Measurements from ENCODE around the gene STAT4.
A peak's percentile ranks its signal among the peaks of the same experiment; 100 is the strongest.

STAT4 gene

DNA sequence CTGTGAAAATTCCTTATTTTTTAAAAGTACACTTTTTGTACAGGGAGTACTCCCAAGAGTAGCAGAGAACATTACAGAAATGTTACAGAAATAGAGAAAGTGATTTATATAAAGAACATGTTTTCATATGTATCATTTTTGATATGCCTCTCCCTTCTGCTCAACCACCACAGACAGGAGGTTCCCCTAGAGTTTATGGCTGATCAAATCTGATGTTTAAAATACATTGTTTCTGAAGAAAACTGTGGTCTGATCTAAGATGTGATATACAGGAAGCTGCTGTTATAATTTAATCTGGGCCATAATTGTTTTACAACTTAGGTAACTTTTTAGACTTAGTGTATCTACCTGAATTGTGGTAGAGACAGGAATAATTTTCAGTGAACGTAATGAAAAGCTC, 37.0 kb downstream of the STAT4 start:
- peaks cover 20% of the 10 kb centered on the region for H3K4me1 ChIP-seq (ENCODE audit: low read length)
- no peaks in the 10 kb centered on the region for H3K9me3 ChIP-seq (replicated peaks; ENCODE audit: insufficient read depth, low read length)
- H3K4me2 ChIP-seq (ENCODE audit: low read depth, low read length): peak overlapping the region; percentile 43; the same call in 1 of the 2 replicates
- H3K27ac ChIP-seq (ENCODE audit: low read length): no peak overlapping the region
- no peaks in the 10 kb centered on the region for H3K27me3 ChIP-seq (replicated peaks; ENCODE audit: insufficient read depth, low read length)
- H2AFZ ChIP-seq (ENCODE audit: low read length): no peak overlapping the region
- no peaks in the 10 kb centered on the region for H3K36me3 ChIP-seq (replicated peaks; ENCODE audit: insufficient read depth, low read length)
- H3K9ac ChIP-seq (ENCODE audit: low read length): no peak overlapping the region
- H3K9me2 ChIP-seq (replicated peaks; ENCODE audit: insufficient read depth, low read length): no peaks in the 10 kb centered on the region
- no peak overlapping the region for H3K4me3 ChIP-seq (ENCODE audit: low read length)
- no peaks in the 10 kb centered on the region for H4K20me1 ChIP-seq (ENCODE audit: insufficient read depth, low read length)
- H3F3A ChIP-seq (ENCODE audit: insufficient read depth, low read length): no peaks in the 10 kb centered on the region
- no peak for DNase-seq
- TF ChIP-seq EZH2 (optimal IDR thresholded peaks at IDR 0.05; ENCODE audit: low read depth, low read length): no peak
- H3K79me2 ChIP-seq (ENCODE audit: low read length): no peaks in the 10 kb centered on the region

- H3K27me3 ChIP-seq (replicated peaks; ENCODE audit: insufficient read depth, low read length): no peaks in the 10 kb centered on the region
- H2AFZ ChIP-seq (ENCODE audit: low read length): no peak overlapping the region
- no peak overlapping the region for H3K9ac ChIP-seq (ENCODE audit: low read length)
- no peaks in the 10 kb centered on the region for H3F3A ChIP-seq (ENCODE audit: insufficient read depth, low read length)
- no peaks in the 10 kb centered on the region for H3K79me2 ChIP-seq (ENCODE audit: low read length)
- peaks cover 20% of the 10 kb centered on the region for H3K4me1 ChIP-seq (ENCODE audit: low read length)
- TF ChIP-seq, protein P1, sequence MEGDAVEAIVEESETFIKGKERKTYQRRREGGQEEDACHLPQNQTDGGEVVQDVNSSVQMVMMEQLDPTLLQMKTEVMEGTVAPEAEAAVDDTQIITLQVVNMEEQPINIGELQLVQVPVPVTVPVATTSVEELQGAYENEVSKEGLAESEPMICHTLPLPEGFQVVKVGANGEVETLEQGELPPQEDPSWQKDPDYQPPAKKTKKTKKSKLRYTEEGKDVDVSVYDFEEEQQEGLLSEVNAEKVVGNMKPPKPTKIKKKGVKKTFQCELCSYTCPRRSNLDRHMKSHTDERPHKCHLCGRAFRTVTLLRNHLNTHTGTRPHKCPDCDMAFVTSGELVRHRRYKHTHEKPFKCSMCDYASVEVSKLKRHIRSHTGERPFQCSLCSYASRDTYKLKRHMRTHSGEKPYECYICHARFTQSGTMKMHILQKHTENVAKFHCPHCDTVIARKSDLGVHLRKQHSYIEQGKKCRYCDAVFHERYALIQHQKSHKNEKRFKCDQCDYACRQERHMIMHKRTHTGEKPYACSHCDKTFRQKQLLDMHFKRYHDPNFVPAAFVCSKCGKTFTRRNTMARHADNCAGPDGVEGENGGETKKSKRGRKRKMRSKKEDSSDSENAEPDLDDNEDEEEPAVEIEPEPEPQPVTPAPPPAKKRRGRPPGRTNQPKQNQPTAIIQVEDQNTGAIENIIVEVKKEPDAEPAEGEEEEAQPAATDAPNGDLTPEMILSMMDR (IDR thresholded peaks at IDR 0.05; ENCODE audit: low read length): no peak
- no peak for TF ChIP-seq EZH2 (optimal IDR thresholded peaks at IDR 0.05; ENCODE audit: low read depth, low read length)
- H3K36me3 ChIP-seq (replicated peaks; ENCODE audit: insufficient read depth, low read length): no peaks in the 10 kb centered on the region
- no peaks in the 10 kb centered on the region for H3K9me3 ChIP-seq (replicated peaks; ENCODE audit: insufficient read depth, low read length)
- no peaks in the 10 kb centered on the region for H4K20me1 ChIP-seq (ENCODE audit: insufficient read depth, low read length)
- no peak overlapping the region for H3K4me3 ChIP-seq (ENCODE audit: low read length)
- no peak overlapping the region for H3K27ac ChIP-seq (ENCODE audit: low read length)
- no peaks in the 10 kb centered on the region for H3K9me2 ChIP-seq (replicated peaks; ENCODE audit: insufficient read depth, low read length)
- no peak overlapping the region for H3K4me2 ChIP-seq (ENCODE audit: low read depth, low read length)
- no peak for DNase-seq
Observed at GRCh38 chr2:191112448-191112901, 38.3 kb downstream of the STAT4 start.

DNA sequence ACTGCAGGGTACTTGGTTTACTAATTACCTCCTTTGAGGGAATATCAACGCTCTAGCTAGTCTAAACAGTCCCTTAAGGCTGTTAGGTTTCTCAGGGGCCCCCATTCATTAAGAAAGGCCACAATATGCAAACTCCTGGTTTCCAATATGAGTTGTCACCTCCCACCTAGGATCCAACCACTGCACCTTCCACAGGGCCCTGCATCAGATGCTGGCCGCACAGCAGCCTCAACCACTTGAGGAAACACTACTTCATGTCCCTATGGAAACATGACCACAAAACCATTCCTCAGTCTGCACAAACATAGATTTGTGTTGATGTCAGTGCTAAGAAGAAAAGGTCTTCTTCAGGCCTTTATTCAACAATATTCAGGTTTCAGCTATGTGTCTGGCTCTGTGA, 40.9 kb downstream of the STAT4 start:
- Histone ChIP-seq H3K9me3 (replicated peaks; ENCODE audit: insufficient read depth, low read length) (no peaks in the 10 kb centered on the region), H3K27ac (ENCODE audit: low read length) (no peak overlapping the region), H3K4me2 (ENCODE audit: low read depth, low read length) (no peak overlapping the region), H3K9me2 (replicated peaks; ENCODE audit: insufficient read depth, low read length) (no peaks in the 10 kb centered on the region), H4K20me1 (ENCODE audit: insufficient read depth, low read length) (no peaks in the 10 kb centered on the region), H3F3A (ENCODE audit: insufficient read depth, low read length) (no peaks in the 10 kb centered on the region), H3K4me1 (ENCODE audit: low read length) (peaks cover 18% of the 10 kb centered on the region), H3K27me3 (replicated peaks; ENCODE audit: insufficient read depth, low read length) (no peaks in the 10 kb centered on the region), H3K79me2 (ENCODE audit: low read length) (no peaks in the 10 kb centered on the region), H3K4me3 (ENCODE audit: low read length) (no peak overlapping the region), H2AFZ (ENCODE audit: low read length) (no peak overlapping the region), H3K9ac (ENCODE audit: low read length) (no peak overlapping the region), H3K36me3 (replicated peaks; ENCODE audit: insufficient read depth, low read length) (no peaks in the 10 kb centered on the region)
- no peak for DNase-seq
- TF ChIP-seq, protein P1 (IDR thresholded peaks at IDR 0.05; ENCODE audit: low read length): no peak
- TF ChIP-seq EZH2 (optimal IDR thresholded peaks at IDR 0.05; ENCODE audit: low read depth, low read length) (no peak), EZH2phosphoT487 (IDR thresholded peaks at IDR 0.05; ENCODE audit: low read length) (no peak)

- H3K9me3 ChIP-seq (replicated peaks; ENCODE audit: insufficient read depth, low read length): no peaks in the 10 kb centered on the region
Observed at GRCh38 chr2:191108331-191108730, 42.5 kb downstream of the STAT4 start.

More at GRCh38 chr2:191108331-191108730, 42.5 kb downstream of the STAT4 start:
- Histone ChIP-seq H2AFZ (ENCODE audit: low read length) (no peak overlapping the region), H3F3A (ENCODE audit: insufficient read depth, low read length) (no peaks in the 10 kb centered on the region), H3K36me3 (replicated peaks; ENCODE audit: insufficient read depth, low read length) (no peaks in the 10 kb centered on the region), H3K4me3 (ENCODE audit: low read length) (no peak overlapping the region), H3K27me3 (replicated peaks; ENCODE audit: insufficient read depth, low read length) (no peaks in the 10 kb centered on the region), H3K9ac (ENCODE audit: low read length) (no peak overlapping the region), H4K20me1 (ENCODE audit: insufficient read depth, low read length) (no peaks in the 10 kb centered on the region), H3K9me2 (replicated peaks; ENCODE audit: insufficient read depth, low read length) (no peaks in the 10 kb centered on the region), H3K4me2 (ENCODE audit: low read depth, low read length) (no peak overlapping the region), H3K79me2 (ENCODE audit: low read length) (no peaks in the 10 kb centered on the region), H3K27ac (ENCODE audit: low read length) (no peak overlapping the region), H3K4me1 (ENCODE audit: low read length) (peaks cover 4% of the 10 kb centered on the region; the same call in 1 of the 2 replicates)
- no peak for TF ChIP-seq EZH2phosphoT487 (IDR thresholded peaks at IDR 0.05; ENCODE audit: low read length)
- TF ChIP-seq EZH2 (optimal IDR thresholded peaks at IDR 0.05; ENCODE audit: low read depth, low read length): no peak
- TF ChIP-seq, protein P1 (IDR thresholded peaks at IDR 0.05; ENCODE audit: low read length): no peak
- DNase-seq: no peak

Data from MM.1S (cell line).